HG02981 (cell line): ENCODE data around the gene GABRB2.

ENCODE experiments used
- ATAC-seq: cut with Tn5 transposase; IDR thresholded peaks from one replicate; pipeline ENCODE4 v1.9.1; 2021; ENCODE audit warnings: mild to moderate bottlenecking, moderate library complexity; ENCODE audit not compliant: unreplicated experiment

Gene GABRB2

DNA sequence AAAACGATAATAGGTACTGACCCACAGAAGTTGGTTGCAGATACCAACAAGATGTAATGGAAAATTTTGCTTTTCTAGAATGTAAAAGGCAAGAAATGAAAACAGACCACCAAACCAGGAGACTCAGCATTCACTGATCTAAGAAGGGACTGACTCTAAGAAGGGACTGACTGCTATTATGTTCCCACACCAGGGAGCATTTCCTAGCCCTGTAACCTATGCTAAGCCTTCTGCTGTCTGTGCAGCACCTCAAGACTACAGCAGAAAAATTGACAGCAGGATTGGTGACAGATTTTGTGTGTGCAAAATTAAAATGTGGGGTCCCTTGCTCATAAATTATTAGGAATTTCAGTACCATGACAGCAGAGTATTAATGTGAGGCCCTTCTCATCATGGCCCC is 154.8 kb downstream of the GABRB2 start:
- ATAC-seq: no peak

DNA sequence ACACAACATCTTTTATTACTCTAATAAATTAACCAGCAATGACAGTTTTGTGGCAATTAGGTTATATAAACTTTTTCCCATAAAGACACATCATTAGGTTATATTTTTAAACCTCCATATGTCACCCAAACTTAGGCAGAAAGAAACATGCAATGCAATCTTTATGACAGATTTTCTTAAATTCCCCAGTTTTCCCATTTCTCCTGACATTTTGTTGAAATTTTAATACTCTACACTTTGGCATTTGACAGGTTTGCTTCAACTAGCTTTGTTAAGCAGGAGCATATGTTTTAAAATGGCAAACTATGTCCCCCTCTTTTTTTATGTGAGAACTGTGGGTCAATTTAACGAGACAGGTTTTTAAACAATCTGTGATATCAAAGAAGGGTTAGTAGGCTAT is 155.5 kb downstream of the GABRB2 start:
- ATAC-seq: no peak

DNA sequence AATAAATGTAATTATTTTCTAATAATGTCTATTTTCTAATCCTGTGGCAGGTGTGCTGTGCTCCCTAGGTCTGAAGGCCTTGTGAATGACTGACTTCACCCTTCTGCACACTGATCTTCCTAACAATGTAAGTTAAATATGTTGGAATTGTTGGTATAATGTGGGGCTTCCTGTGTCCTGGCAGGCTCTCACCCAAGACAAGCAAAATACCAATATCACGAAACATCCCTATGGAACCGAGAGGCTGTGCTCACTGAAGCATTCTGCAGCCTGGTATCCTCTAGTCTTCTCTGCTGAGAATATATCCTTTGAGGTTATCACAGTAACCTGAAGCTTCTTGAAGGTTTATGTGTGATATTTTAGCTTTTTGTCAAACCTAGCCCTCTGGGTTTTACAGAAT is 159.4 kb downstream of the GABRB2 start:
- ATAC-seq: no peak

DNA sequence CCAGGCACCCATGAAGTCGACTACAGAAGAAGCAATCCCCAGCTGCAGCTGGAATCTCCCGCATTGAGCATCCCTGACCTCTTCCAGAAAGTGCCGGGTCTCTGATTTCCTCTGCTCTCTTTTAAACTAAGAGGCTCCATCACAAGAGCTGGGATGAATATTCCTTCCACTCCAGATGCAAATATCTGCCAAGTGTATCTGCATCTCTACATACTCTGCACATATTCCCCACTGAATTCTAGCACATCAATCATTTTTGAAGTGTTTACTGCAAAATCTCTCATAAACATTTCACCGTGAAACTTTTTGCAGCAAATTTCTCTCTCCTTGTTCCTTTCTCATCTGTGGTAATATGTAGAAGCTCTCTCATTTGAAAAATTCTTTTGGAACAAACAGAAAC is 161.5 kb downstream of the GABRB2 start:
- no peak for ATAC-seq

DNA sequence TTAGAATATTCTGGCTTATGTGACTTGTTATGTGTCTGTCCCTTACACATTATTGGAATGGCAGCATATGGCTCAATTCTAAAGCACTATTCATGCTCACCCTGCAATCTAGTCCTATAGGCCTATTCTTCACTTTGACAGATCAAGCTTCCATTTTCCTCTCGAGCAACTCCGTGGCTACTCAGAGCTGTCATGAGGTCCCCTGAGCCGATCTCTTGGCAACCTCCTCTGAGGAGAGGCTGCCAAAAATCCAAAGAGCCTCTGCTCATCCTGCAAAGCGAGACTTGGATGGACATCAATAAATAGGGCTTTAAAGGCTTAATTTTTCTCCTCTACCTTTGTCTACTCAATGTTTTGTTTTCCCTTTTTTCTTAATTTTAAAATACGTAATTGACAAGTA is 163.8 kb downstream of the GABRB2 start:
- no peak for ATAC-seq

DNA sequence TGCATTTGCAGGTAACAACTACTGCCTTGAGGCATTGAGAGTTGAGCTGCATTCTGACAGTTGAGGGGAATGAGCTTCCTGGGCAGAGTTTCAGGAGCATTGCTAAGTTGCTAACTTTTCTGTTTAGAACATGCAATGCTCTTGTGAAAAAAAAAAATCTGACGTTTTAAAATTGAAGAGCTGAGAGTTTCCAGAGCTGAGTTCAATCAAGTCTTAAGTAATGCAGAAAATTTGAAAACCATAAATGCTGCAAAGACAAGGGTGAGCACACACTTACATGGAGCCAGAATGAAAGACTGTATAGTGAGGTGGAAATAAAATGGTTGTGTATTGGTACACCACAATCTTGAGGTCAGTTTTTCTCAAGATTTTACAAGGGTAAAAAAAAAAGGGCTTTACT is 166.0 kb downstream of the GABRB2 start:
- no peak for ATAC-seq

DNA sequence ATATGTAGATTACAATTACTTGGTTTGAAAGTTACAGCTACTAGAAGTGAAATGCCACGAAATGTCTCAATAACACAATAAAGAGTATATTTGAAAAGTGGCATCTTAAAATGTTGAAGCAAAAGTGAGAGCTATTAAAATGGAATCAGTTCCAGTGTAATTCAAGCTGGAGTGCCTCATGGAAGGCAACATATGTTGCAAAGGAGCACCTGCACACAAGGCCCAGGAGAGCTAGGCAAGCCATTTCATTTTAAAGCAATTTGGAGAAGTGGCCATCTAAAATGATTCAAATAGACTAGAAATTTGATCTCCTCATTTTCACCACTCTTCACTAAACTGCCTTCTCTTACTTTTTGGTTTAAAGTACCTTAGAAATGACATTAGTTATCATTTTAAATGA is 167.8 kb downstream of the GABRB2 start:
- ATAC-seq: no peak

DNA sequence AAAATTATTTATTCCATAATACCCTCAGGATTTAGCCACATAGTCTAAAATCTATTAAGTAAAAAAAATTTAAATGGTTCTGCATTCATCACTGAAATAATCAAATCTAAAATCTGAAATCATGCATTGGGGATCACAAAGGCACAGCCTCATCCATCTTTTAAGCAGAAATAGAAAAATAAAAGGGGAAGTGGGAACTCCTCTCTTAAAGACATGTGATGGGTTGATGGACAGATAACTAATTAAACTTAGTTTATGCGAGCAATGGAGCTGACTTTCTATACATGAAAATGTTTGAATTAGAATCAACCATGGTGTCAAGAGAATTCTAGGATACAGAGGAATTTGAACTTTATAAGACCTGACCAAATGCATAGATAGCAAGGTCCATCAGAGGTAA is 170.5 kb downstream of the GABRB2 start:
- ATAC-seq: no peak

DNA sequence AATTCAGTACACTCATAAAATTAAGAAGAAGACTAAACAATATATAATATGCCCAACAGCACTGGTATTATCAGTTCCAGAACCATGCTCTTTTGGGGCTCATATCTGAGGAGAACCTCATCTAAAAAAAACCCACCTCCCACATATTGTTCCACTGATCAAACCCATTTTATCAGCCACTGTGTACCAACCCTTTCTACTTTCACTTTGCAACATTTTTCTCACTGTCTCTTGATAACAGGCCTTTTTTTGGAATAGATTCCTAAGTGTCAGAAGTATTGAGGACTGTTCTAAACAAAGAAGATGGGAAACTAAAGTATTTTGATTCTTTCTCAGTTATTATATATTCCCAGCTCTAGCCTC is 173.2 kb downstream of the GABRB2 start:
- ATAC-seq: peak; percentile 28

DNA sequence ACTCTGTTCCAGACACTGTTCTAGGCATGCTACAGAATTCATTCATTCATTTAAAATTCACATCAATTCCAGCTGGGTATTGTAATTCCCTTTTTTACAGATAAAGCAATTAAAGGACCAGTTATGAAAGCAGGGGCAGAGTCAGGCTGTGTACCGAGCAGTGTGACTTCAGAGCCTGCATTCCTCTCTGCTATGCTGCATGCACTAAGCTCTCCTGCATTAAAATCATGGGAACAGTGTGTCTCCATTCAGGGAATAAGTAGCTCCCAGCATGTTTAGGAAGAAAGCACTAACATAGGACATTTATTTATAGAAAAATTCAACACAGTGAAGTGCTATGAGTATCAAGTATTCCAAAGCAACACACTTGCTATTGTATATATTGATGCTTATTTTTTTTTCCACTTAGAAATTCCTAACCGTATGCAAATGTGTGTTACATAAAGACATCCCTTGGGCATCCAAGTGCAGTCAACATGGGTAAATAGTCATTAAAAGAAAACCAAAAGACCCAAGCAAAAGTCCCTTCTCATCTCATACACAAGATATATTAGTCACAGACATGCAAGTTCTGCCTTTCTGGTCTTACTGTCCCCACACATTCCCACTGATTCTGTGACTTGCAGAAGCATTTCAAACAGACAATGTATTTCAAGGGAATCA is 173.7 kb downstream of the GABRB2 start:
- peak; percentile 46 for ATAC-seq

DNA sequence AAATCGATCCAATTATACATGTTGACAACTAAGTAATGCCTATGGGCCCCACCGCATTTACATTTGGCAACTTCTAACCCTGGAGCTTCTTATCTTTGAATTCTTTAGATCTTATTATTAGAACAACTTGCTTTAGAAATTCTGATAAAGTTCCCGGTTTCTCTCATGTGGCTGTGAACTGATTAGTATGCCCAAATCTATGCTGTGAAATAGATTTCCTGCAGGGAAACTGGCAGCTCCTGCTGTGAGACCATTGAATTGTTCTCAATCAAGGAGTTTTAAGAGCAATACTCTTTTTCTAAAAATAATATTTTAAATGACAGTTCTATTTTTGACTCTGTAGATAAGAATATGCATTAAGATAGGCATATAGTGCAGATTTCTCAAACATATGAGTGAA is 177.5 kb downstream of the GABRB2 start:
- no peak for ATAC-seq

DNA sequence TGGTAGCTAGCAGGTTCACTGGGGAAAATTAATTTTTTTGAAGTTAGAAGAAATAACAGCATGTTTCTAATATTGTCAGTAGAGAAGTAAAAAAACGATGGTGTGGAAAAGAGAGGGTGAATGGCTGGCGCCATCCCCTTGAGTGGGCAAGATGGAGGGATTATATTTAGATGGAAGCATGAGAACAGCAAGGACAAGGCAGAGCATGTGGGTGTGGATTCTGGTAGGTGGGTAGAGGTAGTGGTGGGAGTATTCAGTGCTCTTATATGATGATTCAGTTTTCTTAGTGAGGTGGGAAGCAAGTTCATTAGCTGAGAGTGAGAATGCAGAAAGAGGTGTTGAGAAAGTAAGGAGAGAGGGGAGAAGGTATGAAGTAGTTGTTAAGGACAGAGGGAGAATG is 188.1 kb downstream of the GABRB2 start:
- ATAC-seq: no peak

DNA sequence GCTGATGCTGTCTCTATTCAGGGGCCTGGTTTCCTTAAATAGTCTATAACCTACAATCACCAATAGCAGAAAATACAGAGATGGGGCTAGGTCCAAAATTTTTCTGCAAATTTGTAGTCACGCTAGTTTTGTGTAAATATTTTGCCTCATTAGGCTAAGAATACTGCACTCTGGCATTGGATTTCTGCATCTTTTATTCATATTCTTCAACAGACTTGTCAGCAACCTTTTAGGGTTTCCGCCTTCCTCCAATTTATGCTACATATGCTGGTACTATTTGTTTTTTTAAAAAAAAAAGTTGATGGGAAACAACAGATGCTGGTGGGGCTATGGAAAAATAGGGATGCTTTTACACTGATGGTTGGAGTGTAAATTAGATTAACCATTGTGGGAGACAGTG is 202.3 kb downstream of the GABRB2 start:
- ATAC-seq: no peak

DNA sequence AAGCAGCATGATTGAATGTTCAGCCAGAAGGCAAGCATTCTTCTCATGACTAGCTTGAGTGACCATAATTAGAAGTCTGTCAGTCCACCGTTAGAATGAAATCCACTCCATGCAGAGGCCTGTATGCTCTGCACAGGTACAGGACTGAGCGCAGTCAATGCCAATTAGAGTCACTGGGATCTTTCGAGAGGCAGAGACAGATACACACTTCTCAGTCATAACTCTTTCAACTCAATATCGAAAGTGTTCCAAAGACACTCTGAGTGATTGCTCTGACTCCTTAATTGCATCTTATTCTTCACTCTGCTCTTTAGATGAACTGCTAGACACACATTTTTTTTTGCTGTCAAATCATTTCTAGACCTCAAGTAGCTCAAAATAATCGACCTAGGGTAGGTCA is 203.6 kb downstream of the GABRB2 start:
- ATAC-seq: no peak

DNA sequence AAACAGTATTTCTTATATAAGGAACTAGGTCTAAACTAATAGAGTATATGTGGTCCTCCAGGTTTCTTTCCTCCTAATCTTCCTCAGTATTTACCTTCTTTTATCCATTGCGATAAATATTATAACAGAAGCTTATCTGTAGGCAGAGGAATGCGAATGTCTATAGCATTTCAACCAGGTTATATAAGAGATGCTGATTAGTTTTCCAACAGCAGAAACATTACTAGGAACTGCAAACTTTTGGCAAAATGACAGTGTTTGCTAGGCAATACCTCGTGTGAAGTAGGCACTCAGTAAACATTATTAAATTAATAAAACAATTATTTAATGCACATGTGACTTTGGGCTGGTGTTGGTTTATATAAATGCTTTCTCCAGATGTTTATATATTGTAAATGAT is 206.5 kb downstream of the GABRB2 start:
- ATAC-seq: no peak

DNA sequence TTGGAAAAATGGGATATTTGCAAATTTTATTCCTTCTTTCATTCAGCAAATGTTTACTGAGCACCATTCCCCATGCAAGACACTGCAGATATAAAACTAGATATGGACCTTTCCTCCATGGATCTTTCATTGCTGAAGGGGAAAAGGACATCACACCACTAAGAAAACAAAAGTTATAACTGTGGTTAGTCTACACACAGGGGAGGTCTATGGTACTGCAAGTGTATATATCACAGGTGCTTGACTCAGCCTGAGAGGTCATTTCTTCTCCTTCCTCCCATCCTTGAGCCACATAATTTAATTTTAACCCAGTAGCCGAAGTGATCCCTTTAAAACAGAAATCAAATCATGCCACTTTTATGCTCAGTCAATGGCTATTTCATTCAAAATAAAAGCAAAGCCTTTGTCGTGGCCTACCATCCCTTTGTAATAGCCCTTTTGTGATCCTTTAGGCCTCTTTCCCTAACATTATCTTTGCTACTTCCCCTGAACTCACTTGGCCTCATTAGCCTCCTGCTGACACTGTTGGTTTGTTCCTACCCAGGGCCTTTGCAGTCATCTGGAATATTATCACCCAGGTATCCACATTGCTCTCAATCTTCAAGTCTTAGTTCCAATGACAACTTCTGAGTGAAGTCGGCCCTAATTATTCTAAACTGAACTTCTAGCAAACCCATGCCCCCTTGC is 213.2 kb downstream of the GABRB2 start:
- no peak for ATAC-seq

DNA sequence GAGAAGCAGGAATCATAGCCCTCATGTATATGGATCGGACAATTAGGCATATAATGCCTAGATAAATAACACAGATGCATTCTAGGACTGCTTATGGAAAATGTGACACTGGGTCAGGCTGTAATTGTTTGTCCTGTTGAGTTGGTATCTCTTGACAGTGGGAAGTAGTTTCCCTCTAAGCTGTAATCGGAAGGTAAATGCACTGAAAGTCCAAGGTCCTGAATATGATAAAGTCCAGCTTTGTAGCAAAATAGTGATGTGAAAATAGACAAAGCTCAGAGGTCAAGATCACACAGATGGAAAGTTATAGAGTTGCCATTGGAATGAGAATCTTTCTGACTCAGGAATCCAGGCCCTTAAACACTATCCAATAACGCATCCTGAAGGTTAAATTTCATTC is 214.2 kb downstream of the GABRB2 start:
- ATAC-seq: no peak

DNA sequence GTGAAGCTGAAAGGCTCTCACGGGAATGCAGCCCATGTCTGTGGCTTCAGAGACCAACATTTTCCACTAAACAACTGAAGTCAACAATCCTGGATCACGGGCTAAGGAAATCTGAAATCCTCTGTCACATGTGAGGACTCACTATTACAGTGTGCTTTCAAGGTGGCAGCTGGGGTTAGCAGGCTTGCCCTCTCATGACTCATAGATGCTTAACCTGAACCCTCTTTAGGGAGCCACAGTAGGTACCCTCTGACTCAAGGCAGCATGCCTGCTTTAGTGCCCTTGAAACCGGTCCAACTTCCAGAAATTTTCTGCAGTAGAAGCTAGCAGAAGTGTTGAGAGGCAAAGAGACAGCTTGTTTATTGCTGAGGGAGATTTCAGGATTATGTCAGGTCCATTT is 232.5 kb downstream of the GABRB2 start:
- no peak for ATAC-seq

DNA sequence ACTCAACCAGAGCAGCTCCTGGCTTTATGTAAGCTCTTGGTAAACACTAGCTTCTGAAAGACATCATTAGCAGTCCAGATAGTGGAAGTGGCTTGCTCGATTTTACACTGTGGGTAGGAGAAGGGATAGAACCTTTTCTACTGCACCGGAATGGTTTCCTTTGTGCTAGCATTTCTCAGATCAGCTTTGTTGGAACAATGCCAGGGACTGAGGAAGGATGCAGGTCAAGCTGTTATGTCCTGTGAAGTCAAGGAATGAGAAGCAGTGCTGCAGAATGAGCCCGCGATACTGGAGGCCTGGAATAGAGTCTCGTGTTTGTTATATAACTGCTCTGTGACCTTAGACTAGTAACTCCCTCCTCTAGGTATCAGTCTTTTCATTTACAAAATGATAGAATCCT is 233.6 kb downstream of the GABRB2 start:
- ATAC-seq: no peak

DNA sequence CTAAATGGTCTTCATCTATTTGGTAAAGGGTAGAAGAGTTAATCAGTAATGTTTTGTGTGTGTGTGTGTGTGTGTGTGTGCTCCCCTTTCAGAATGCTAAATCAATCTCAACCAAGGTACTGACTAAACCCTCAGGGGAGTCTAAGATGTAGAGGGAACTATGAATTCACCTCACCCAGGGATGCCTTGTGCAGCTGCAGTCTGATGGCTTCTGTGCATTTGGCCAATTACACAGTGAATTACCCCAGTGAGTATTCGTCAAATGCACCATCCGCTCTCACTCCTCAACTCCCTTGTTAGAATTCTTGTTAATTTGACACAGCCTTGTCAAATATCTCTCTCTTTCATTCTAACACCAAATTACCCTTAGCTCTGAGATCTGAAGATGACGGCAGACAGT is 234.6 kb downstream of the GABRB2 start:
- peak; percentile 43 for ATAC-seq

DNA sequence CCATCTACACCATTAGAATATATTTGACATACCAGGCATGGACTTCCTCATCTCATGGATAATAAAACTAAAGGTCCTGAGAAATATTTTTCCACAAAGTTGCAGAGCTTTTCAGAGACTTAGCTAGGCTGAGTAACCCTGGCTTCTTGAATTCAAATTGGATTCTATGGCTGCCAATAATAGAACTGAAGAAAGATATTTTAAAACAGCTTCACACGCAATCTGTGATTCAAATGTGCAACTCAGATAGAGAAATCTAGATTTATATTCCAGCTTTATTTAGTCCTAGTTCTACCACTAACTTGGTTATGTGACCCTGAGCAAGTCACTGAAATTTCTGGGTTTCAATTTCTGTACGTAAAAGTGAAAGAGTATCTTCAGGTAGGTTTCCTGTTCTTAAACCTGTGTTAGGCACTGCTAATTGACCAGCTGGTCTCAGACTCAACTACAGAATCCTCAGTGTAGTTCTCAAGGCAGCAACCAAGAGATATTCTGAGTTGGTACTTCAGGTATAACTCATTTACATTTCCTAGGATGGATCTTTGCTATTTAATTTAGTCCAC is 235.3 kb downstream of the GABRB2 start:
- peak; percentile 89 for ATAC-seq

DNA sequence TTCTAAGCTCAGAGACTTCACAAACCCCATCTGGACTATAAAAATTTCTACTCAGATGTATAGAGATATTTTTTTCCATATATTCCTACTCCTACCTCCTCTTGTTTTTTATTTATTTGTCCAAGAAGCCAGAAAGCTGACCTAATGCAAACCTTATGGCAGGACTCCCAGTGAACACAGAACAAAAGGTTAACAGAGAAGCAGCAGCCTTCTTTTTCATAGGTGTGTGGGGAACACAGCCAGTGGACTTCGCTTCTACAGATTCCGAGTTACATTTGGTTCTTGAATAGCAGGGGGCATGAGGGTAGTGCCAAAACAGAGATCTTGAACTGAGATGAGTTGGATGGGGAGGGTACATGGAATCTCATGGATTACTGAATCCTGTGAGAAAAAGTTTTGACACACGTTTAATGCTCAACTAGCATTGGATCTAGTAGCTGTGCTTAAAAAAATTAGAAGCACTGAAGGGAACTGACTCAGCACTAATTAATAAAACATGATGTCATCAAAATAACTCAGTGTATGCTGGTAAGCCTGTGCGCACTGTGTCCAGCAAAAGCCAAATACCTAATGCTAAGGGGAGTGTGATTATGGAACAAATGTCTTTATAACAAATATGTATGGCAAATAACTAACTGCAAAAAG is 240.1 kb downstream of the GABRB2 start:
- no peak for ATAC-seq
